Lower leg skin (tissue), 4 donors: ENCODE results near the gene AAMP. TPM values are rescaled to one million over a fixed set of nuclear protein-coding genes. Genes with fewer than 3 reads are reported as not detected.

Experiments used
- DNase-seq, 2 donors: peaks; one replicate each; pipeline ENCODE4 v3.0.0-alpha.2; 2019; ENCODE audit warnings: low spot score in 2 of 2
- H3K4me3 ChIP-seq: fragments of 200-600 bp; sonication (generic); 2 replicates; pipeline ENCODE4 v1.5.1; 2017; ENCODE audit warnings: mild to moderate bottlenecking, low read depth; ENCODE audit not compliant: poor library complexity, severe bottlenecking
- POLR2A ChIP-seq, 2 donors: fragments of 450-650 bp; IDR thresholded peaks; one replicate each; pipeline ENCODE4 v1.6.1; 2016 to 2017; ENCODE audit warnings: antibody characterized with exemption in 2 of 2, mild to moderate bottlenecking in 1 of 2, moderate library complexity in 1 of 2
- WGBS, 2 donors: methylation state at CpG; one replicate each; pipeline ENCODE4 v1.1.5; 2018; 5-methylcytosine and 5-hydroxymethylcytosine counted together
- intact Hi-C: fragments of 100-400 bp; cut with DNase I; formaldehyde crosslinking; loops from one replicate; pipeline ENCODE4 v1.15.0; 2023; ENCODE audit warnings: low total_unique reads
- total RNA-seq, 4 donors: library from RNA; depleted of rRNA; stranded (reverse); fragments of >200 nt; gene quantifications; one replicate each; pipeline ENCODE4 v1.1.0, GENCODE V29; 2016
- TF ChIP-seq, protein P1 (sequence below), 3 donors: fragments of 450-650 bp; IDR thresholded peaks; one replicate each; pipeline ENCODE4 v1.5.1; 2016; ENCODE audit warnings: antibody characterized with exemption in 3 of 3, mild to moderate bottlenecking in 3 of 3, moderate library complexity in 2 of 3

AAMP gene
- total RNA-seq, 4 donors from 2014 or later: 142 to 171 (median 151) TPM

DNA sequence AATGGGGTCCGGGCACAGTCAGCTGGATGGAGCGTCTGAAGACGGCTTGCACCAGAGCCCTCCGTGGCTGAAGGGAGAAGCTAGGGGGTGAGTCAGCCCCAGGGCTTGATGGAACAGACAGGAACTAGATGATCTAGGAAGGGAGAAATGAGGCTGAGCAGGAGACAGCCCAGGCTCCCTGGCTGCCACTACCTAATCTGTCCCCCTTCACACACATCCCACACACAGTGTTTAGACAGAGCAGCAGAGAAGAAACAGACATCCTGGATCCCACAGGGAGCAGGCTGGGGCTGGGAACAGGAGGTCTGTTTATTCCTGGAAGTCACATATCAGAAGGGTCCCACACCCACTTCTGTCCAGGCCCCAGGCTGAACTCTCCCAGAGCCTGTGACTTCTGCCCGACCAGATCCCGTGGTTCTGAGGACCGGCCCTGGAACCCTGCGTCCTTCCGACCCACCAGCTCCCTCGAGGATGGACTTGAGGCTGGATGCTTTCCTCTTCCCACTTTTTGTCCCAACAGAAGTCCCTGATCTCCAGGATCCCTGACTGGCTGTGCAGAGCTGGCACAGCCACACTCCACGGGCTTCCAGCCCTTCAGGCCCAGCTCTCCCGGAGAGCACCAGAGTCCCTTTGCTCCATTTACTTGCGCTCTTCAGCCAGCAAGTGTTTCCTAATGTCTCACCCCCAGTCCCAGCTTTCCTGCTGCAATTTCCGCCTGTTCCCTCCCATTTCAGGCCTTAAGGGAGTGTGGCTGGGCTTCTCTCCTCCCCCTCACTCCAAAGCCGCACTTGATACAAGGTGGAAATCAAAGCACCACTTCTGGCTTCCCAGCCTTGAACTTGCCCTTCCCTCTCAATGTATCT is 10.6 kb downstream of the AAMP start:
- WGBS, 2 donors: 36 to 54% methylated on average over 15 of the region's 15 CpGs
- H3K4me3 ChIP-seq: no peak overlapping the region
- TF ChIP-seq POLR2A (IDR thresholded peaks at IDR 0.05): no peak
- DNase-seq: peak; percentile 58 to 90
- intact Hi-C loops: no loop called here

DNA sequence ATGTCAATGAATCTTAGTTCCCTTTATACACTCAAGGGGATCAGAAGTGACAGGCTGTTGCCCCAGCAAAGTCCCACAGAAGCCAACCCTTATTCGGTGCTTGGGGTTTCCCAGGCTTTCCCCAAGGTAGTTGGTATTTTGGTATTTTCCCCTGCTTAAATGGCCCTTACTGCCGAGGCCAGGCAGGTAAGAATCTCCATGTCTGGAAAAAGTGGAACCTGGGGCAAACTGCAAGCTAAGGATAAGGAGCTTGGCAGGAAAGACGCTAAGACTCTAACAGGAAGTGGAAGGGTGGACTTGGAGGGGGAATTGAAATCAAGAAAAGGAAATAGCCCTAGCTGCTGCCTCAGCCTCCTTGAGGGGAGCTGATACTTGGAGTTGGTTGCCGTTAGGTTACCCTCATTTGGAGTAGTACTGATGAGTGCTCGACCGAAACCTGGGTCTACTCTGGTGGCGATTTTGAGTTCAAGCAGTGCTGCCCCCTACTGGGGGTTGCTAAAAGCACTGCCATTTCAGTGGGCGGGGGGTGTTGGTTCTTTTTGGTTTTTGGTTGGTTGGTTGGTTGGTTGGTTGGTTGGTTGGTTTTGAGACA is 12.5 kb downstream of the AAMP start:
- peak in 1 of 2 donors; percentile 81 for DNase-seq
- WGBS, 2 donors: 44 to 47% methylated on average over 8 of the region's 8 CpGs
- no peak overlapping the region for H3K4me3 ChIP-seq
- TF ChIP-seq, protein P1, sequence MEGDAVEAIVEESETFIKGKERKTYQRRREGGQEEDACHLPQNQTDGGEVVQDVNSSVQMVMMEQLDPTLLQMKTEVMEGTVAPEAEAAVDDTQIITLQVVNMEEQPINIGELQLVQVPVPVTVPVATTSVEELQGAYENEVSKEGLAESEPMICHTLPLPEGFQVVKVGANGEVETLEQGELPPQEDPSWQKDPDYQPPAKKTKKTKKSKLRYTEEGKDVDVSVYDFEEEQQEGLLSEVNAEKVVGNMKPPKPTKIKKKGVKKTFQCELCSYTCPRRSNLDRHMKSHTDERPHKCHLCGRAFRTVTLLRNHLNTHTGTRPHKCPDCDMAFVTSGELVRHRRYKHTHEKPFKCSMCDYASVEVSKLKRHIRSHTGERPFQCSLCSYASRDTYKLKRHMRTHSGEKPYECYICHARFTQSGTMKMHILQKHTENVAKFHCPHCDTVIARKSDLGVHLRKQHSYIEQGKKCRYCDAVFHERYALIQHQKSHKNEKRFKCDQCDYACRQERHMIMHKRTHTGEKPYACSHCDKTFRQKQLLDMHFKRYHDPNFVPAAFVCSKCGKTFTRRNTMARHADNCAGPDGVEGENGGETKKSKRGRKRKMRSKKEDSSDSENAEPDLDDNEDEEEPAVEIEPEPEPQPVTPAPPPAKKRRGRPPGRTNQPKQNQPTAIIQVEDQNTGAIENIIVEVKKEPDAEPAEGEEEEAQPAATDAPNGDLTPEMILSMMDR (IDR thresholded peaks at IDR 0.05): no peak
- no peak for TF ChIP-seq POLR2A (IDR thresholded peaks at IDR 0.05)
- intact Hi-C loops: no loop called here

DNA sequence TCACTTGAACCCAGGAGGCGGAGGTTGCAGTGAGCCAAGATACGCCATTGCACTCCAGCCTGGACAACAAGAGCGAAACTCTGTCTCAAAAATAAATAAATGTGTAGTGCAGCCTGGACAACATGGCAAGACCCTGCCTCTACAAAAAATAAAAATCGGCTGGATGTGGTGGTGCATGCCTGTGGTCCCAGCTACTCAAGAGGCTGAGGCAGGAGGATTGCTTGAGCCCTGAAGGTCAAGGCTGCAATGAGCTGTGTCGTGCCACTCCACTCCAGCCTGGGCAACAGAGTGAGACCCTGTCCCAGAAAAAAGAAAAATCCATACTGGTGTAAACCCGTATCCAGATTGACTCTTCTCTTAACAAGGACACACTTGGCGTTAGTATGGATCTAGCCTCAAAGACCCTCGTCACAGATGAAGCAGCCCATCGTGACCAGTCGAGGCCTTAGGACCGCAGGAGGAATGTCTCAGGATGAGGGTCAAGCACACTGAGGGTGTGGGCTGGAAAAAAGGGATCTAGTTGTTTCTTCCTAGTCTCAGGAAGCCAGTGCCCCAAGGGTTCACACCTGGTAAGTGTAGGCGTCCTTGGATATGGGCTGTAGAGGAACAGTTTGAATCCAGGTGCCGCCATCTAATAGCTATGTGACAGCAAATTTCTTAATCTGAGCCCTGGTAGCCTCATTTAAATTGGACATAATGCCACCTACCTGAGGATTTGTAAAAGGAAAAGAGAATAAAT is 13.2 kb downstream of the AAMP start:
- no peak overlapping the region for H3K4me3 ChIP-seq
- intact Hi-C loops: no loop called here
- TF ChIP-seq POLR2A (IDR thresholded peaks at IDR 0.05): no peak
- TF ChIP-seq, protein P1 (IDR thresholded peaks at IDR 0.05): no peak
- peak in 1 of 2 donors; percentile 74 for DNase-seq
- WGBS, 2 donors: 89 to 90% methylated on average over 13 of the region's 13 CpGs

DNA sequence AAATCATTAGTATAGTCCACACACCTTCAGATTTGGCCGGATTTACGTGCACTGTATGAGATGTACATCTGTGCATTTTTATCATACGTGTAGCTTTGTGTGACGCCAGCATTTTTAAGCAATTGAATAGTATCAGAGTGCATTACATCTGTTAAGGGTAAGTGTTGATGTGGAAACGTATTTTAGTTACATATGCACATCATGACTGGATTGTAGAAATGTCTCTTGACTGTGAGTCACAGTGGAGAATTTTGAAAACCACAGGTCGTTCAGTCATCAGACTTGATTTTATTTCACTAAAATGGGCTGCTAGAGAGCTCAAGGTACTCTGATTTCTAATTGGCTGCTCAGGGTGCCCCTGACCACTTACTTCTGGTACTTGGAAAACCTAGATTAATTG is 14.5 kb downstream of the AAMP start:
- intact Hi-C loops: no loop called here
- TF ChIP-seq POLR2A (IDR thresholded peaks at IDR 0.05): no peak
- TF ChIP-seq, protein P1 (IDR thresholded peaks at IDR 0.05): no peak
- H3K4me3 ChIP-seq: no peak overlapping the region
- 73 to 78% methylated on average over 6 of the region's 6 CpGs for WGBS, 2 donors
- no peak for DNase-seq

DNA sequence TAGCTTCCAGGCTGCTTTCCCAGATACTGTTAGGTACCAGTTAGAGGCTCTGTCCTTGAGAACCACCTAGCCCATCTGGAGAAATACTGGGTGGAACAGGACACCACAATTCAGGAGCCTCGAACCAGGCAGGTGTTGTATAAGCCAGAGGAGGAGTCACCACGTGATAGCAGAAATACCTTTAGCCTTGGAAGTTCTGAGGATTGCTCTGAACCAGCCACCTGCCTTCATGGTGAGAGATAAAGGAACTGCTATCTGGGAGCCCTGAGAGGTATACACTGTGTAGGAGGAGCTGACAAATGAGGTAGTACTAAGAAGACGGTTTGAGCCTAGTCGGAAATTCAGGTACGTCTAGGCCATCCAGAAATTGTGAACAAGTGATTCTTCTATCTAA is 16.7 kb downstream of the AAMP start:
- H3K4me3 ChIP-seq: no peak overlapping the region
- WGBS, 2 donors: 72 to 76% methylated on average over 5 of the region's 5 CpGs
- TF ChIP-seq, protein P1 (IDR thresholded peaks at IDR 0.05): no peak
- TF ChIP-seq POLR2A (IDR thresholded peaks at IDR 0.05): no peak
- DNase-seq: no peak
- intact Hi-C loops: no loop called here
